ENCODE measurements around the gene NSD1.
"Not testable (repeated sequence)": the region's sequence is repeated elsewhere in the genome, so short reads cannot be mapped to it uniquely, and the experiment has no call there.

Gene NSD1

GRCh38 chr5:177130211-177131018 is 3.2 kb upstream of the NSD1 start:
- DNase-seq (ENCODE audit: low read depth, low spot score): no peak

GRCh38 chr5:177131019-177131320 is 2.6 kb upstream of the NSD1 start:
- DNase-seq (ENCODE audit: low read depth, low spot score): no peak

GRCh38 chr5:177131352-177132135 is 2.0 kb upstream of the NSD1 start:
- DNase-seq (ENCODE audit: low read depth, low spot score): no peak

- no peak for DNase-seq (ENCODE audit: low read depth, low spot score)
Observed at GRCh38 chr5:177132136-177133095, 1.2 kb upstream of the NSD1 start.

- DNase-seq (ENCODE audit: low read depth, low spot score): no peak
Observed at GRCh38 chr5:177133853-177134696, 502 bp downstream of the NSD1 start.

GRCh38 chr5:177134697-177135225 is 1.2 kb downstream of the NSD1 start:
- DNase-seq (ENCODE audit: low read depth, low spot score): no peak

- DNase-seq (ENCODE audit: low read depth, low spot score): no peak
Observed at GRCh38 chr5:177140312-177140711, 6.7 kb downstream of the NSD1 start.

- no peak for DNase-seq (ENCODE audit: low read depth, low spot score)
Observed at GRCh38 chr5:177141496-177141895, 7.9 kb downstream of the NSD1 start.

- DNase-seq (ENCODE audit: low read depth, low spot score): no peak
Observed at GRCh38 chr5:177142098-177142611, 8.6 kb downstream of the NSD1 start.

GRCh38 chr5:177142778-177143177 is 9.2 kb downstream of the NSD1 start:
- no peak for DNase-seq (ENCODE audit: low read depth, low spot score)

GRCh38 chr5:177146891-177147638 is 13.5 kb downstream of the NSD1 start:
- DNase-seq (ENCODE audit: low read depth, low spot score): no peak

GRCh38 chr5:177150061-177150460 is 16.5 kb downstream of the NSD1 start:
- DNase-seq (ENCODE audit: low read depth, low spot score): not testable (repeated sequence)

- DNase-seq (ENCODE audit: low read depth, low spot score): no peak
Observed at GRCh38 chr5:177154003-177154643, 20.6 kb downstream of the NSD1 start.

- DNase-seq (ENCODE audit: low read depth, low spot score): no peak
Observed at GRCh38 chr5:177162379-177162778, 28.8 kb downstream of the NSD1 start.

- no peak for DNase-seq (ENCODE audit: low read depth, low spot score)
Observed at GRCh38 chr5:177163500-177163899, 29.9 kb downstream of the NSD1 start.

GRCh38 chr5:177169271-177169670 is 35.7 kb downstream of the NSD1 start:
- no peak for DNase-seq (ENCODE audit: low read depth, low spot score)

GRCh38 chr5:177171961-177172360 is 38.4 kb downstream of the NSD1 start:
- no peak for DNase-seq (ENCODE audit: low read depth, low spot score)

- no peak for DNase-seq (ENCODE audit: low read depth, low spot score)
Observed at GRCh38 chr5:177175336-177175735, 41.8 kb downstream of the NSD1 start.

- no peak for DNase-seq (ENCODE audit: low read depth, low spot score)
Observed at GRCh38 chr5:177176175-177176711, 42.7 kb downstream of the NSD1 start.
